Measurements from ENCODE around the gene XYLT2. TPM values are rescaled to one million over a fixed set of nuclear protein-coding genes. Genes with fewer than 3 reads are reported as not detected.
A peak's percentile ranks its signal among the peaks of the same experiment; 100 is the strongest.

The XYLT2 gene
- total RNA-seq, 1 donor from 2014 or later = 19.5 TPM

GRCh38 chr17:50339381-50339780 lies 6.5 kb upstream of the XYLT2 start:
- TF ChIP-seq CTCF (IDR thresholded peaks at IDR 0.05; ENCODE audit: insufficient read depth, low read length, severe bottlenecking) = no peak
- FAIRE-seq = no peak

GRCh38 chr17:50344731-50345365 lies 1.1 kb upstream of the XYLT2 start:
- no peak for TF ChIP-seq CTCF (IDR thresholded peaks at IDR 0.05; ENCODE audit: insufficient read depth, low read length, severe bottlenecking)
- H3K4me3 ChIP-seq (ENCODE audit: low read depth, low read length) = no peak overlapping the region
- DNase-seq (ENCODE audit: low read depth) (no peak), FAIRE-seq (no peak)
- no peaks in the 10 kb centered on the region for H3K27me3 ChIP-seq (ENCODE audit: control insufficient read depth, insufficient read depth, low read length)
- H3K36me3 ChIP-seq (ENCODE audit: control insufficient read depth, insufficient read depth, low read length) = no peaks in the 10 kb centered on the region

More at GRCh38 chr17:50339381-50339780, 6.5 kb upstream of the XYLT2 start:
- no peak for DNase-seq (ENCODE audit: low read depth)
- Histone ChIP-seq H3K36me3 (ENCODE audit: control insufficient read depth, insufficient read depth, low read length) (no peaks in the 10 kb centered on the region), H3K27me3 (ENCODE audit: control insufficient read depth, insufficient read depth, low read length) (no peaks in the 10 kb centered on the region), H3K4me3 (ENCODE audit: low read depth, low read length) (no peak overlapping the region)

GRCh38 chr17:50346313-50347116 lies 589 bp downstream of the XYLT2 start:
- peak; percentile 22 for DNase-seq (ENCODE audit: low read depth)
- FAIRE-seq = no peak
- Histone ChIP-seq H3K36me3 (ENCODE audit: control insufficient read depth, insufficient read depth, low read length) (no peaks in the 10 kb centered on the region), H3K4me3 (ENCODE audit: low read depth, low read length) (peak overlapping the region; percentile 81), H3K27me3 (ENCODE audit: control insufficient read depth, insufficient read depth, low read length) (no peaks in the 10 kb centered on the region)
- TF ChIP-seq CTCF (IDR thresholded peaks at IDR 0.05; ENCODE audit: insufficient read depth, low read length, severe bottlenecking) = no peak

- no peak for FAIRE-seq
- DNase-seq (ENCODE audit: low read depth) = no peak
- Histone ChIP-seq H3K27me3 (ENCODE audit: control insufficient read depth, insufficient read depth, low read length) (no peaks in the 10 kb centered on the region), H3K36me3 (ENCODE audit: control insufficient read depth, insufficient read depth, low read length) (no peaks in the 10 kb centered on the region), H3K4me3 (ENCODE audit: low read depth, low read length) (peak overlapping the region; percentile 81)
- TF ChIP-seq CTCF (IDR thresholded peaks at IDR 0.05; ENCODE audit: insufficient read depth, low read length, severe bottlenecking) = no peak
Observed at GRCh38 chr17:50347117-50347893, 1.4 kb downstream of the XYLT2 start.

GRCh38 chr17:50347894-50348291 lies 2.0 kb downstream of the XYLT2 start:
- H3K36me3 ChIP-seq (ENCODE audit: control insufficient read depth, insufficient read depth, low read length) = peaks cover 2% of the 10 kb centered on the region
- no peak overlapping the region for H3K4me3 ChIP-seq (ENCODE audit: low read depth, low read length)
- no peaks in the 10 kb centered on the region for H3K27me3 ChIP-seq (ENCODE audit: control insufficient read depth, insufficient read depth, low read length)
- TF ChIP-seq CTCF (IDR thresholded peaks at IDR 0.05; ENCODE audit: insufficient read depth, low read length, severe bottlenecking) = no peak
- no peak for FAIRE-seq
- DNase-seq (ENCODE audit: low read depth) = no peak
